ENCODE results near the gene ATP11C. TPM values are rescaled to one million over a fixed set of nuclear protein-coding genes. Genes with fewer than 3 reads are reported as not detected.

The ATP11C gene
- total and polyA plus RNA-seq, 10 of the 15 experiments (the other 5 are each of a cell fraction or from before 2014, with no cell fraction given): 16.2 to 44.0 (median 24.8) TPM

GRCh38 chrX:139967750-139968149 is 34.9 kb upstream of the ATP11C start:
- in situ Hi-C loops (cut with MboI) (no loop called here), intact Hi-C loops (cut with micrococcal nuclease; ENCODE audit: unreplicated experiment) (loop anchor here (10.0 kb wide), 1 partner anchor 413 kb away; no protein-coding TSS in a partner anchor)
- no peaks in the 10 kb centered on the region for H4K20me1 ChIP-seq (ENCODE audit: control insufficient read depth, insufficient read depth)
- no TSS peak for BruUV-seq (replicated peaks)
- no peaks in the 10 kb centered on the region for H3K9me3 ChIP-seq (replicated peaks; ENCODE audit: control insufficient read depth, insufficient read depth, low read length)
- H3K36me3 ChIP-seq (ENCODE audit: control insufficient read depth in 2 of 2, insufficient read depth in 2 of 2, low read length in 1 of 2): no peaks in the 10 kb centered on the region
- 47% methylated on average over 3 of the region's 3 CpGs for WGBS (ENCODE audit: insufficient coverage, insufficient replicate concordance, low lambda C conversion rate, missing lambda C conversion rate)
- H3K27ac ChIP-seq (ENCODE audit: control insufficient read depth, insufficient read depth): no peak overlapping the region
- no peaks in the 10 kb centered on the region for H3K4me1 ChIP-seq (ENCODE audit: control insufficient read depth, insufficient read depth, low read length)
- ChIA-PET CTCF (interaction anchor here (0.7 kb wide), 1 partner anchor 398 kb away, joined by 3 read pairs; no protein-coding TSS in a partner anchor), POLR2A (no interaction called here), SMC1A (ENCODE audit: uncharacterized antibody, unreplicated experiment) (no interaction called here), RAD21 (ENCODE audit: unreplicated experiment) (no interaction called here)
- no peak overlapping the region for H3K4me3 ChIP-seq
- H3K4me2 ChIP-seq (ENCODE audit: control insufficient read depth, insufficient read depth): no peak overlapping the region
- H2AFZ ChIP-seq (ENCODE audit: control insufficient read depth, low read depth, low read length): no peak overlapping the region
- no peak for DNase-seq (ENCODE audit: low read depth, low spot score)
- H3K9ac ChIP-seq (ENCODE audit: control insufficient read depth, insufficient read depth, low read length): no peak overlapping the region
- FAIRE-seq: no peak
- TF ChIP-seq ZBTB11 (CRISPR knock-in tag; IDR thresholded peaks at IDR 0.05) (no peak), ZNF217 (IDR thresholded peaks at IDR 0.05) (no peak), SIX5 (IDR thresholded peaks at IDR 0.05; ENCODE audit: low read depth, low read length, severe bottlenecking) (no peak), CUX1 (IDR thresholded peaks at IDR 0.05; ENCODE audit: insufficient replicate concordance, low read depth, low read length) (no peak), PRDM15 (CRISPR knock-in tag; IDR thresholded peaks at IDR 0.05) (no peak), ZNF592 (IDR thresholded peaks at IDR 0.05) (no peak)
- H3K27me3 ChIP-seq (replicated peaks in 1 of 2; ENCODE audit: control insufficient read depth in 2 of 2, insufficient read depth in 2 of 2, low read length in 1 of 2): no peaks in the 10 kb centered on the region
- no peak for ATAC-seq
- no peaks in the 10 kb centered on the region for H3K79me2 ChIP-seq (ENCODE audit: control insufficient read depth, insufficient read depth, low read length)
